IPS DF 4.7 (cell line): ENCODE measurements around the gene MZF1.

Source experiments
- DNase-seq: peaks from one replicate; pipeline ENCODE4 v3.0.0-alpha.2; 2013; ENCODE audit warnings: low spot score; ENCODE audit errors: extremely low read depth

MZF1 gene

GRCh38 chr19:58570770-58571574 is 2.2 kb downstream of the MZF1 start:
- no peak for DNase-seq

- no peak for DNase-seq
Observed at GRCh38 chr19:58569943-58570670, 3.0 kb downstream of the MZF1 start.

GRCh38 chr19:58569191-58569942 is 3.8 kb downstream of the MZF1 start:
- DNase-seq: no peak

- DNase-seq: no peak
Observed at GRCh38 chr19:58568453-58569130, 4.5 kb downstream of the MZF1 start.

DNA sequence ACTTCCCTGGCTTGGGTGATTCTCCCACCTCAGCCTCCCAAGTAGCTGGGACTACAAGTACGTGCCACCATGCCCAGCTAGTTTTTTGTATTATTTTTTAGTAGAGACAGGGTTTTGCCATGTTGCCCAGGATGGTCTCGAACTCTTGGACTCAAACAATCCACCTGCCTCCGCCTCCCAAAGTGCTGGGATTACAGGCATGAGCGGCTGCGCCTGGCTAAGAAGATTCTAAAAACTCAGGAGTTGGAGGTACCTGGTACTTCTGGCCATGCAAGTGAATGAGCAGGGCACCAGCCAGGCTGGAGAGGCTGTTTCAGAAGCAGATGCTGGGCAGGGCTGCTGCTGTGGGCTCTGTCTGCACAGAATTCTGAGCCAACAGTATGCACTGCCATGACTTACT is 6.1 kb downstream of the MZF1 start:
- DNase-seq: no peak

DNA sequence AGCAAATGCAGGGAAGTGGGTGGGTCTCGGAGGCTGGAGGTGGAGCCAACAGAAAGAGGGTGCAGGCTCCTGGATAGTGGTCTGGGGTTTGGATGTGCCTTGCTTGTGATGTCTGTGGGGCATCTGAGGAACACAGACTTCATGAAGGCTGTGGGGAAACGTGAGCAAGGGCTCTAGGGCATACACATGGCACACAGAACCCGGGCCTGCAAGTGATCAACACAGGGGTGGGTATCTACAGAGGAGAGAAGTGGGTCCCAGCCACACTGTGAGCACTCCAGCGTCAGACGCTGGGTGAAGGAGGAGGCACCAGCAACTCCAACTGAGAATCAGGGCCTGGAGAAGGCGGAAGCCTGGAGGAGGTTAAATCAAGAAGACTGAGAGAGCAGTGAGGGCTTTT is 9.3 kb downstream of the MZF1 start:
- DNase-seq: no peak

- DNase-seq: no peak
Observed at GRCh38 chr19:58563034-58563573, 10.0 kb downstream of the MZF1 start.

- no peak for DNase-seq
Observed at GRCh38 chr19:58562122-58563033, 10.8 kb downstream of the MZF1 start.

DNA sequence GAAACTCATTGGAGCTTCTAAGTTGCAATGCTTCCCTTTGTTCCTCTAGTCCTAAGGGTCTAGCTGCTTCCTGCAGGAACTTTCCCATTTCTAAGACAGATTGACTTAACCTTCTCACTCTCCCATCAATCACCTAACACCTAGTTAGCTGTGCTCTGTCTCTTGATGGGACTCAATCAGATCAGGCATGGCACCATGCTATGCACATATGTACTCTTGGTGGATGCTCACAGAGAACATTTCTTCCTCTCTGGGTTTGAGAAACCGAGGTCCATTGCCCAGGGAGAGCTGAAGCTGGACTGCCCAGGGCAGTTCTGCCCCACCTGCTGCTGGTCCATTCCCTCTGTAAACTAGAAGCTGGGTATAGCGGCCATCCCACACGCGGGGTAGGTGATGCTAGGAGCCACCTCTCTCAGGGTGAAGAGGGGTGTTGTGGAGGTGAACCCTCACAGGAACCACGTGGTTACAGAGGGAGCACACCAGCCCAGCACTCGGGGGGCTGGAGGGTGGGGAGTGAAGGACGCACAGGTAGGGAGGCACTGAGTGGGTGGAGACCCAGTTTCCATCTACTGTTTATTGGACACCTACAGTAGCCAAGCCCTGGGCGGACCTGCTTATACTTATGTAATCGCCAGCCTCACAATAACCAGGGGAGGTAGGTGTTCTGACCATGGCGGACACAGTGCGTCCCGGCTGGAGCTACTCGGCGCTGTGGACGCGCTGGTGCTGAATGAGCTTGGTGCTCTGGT is 11.6 kb downstream of the MZF1 start:
- DNase-seq: no peak

DNA sequence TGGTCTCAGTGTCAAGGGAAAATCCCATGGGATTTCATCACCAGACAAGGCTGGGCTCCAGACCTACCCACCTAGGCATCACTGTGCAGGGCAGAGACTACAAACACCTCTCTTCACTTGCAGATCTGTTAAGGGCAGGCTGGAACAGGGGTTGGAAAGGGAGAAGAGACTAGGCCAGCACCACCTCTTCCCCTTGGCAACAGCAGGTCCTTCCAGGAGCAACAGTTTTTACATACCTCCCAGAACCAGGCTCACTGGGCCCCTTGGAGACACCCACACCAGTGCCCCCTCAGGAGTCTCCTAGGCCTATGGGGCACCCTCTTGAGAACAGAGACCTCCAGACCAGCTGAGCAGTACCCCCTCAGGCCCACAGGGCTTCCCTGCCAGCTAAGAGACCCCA is 12.2 kb downstream of the MZF1 start:
- no peak for DNase-seq

DNA sequence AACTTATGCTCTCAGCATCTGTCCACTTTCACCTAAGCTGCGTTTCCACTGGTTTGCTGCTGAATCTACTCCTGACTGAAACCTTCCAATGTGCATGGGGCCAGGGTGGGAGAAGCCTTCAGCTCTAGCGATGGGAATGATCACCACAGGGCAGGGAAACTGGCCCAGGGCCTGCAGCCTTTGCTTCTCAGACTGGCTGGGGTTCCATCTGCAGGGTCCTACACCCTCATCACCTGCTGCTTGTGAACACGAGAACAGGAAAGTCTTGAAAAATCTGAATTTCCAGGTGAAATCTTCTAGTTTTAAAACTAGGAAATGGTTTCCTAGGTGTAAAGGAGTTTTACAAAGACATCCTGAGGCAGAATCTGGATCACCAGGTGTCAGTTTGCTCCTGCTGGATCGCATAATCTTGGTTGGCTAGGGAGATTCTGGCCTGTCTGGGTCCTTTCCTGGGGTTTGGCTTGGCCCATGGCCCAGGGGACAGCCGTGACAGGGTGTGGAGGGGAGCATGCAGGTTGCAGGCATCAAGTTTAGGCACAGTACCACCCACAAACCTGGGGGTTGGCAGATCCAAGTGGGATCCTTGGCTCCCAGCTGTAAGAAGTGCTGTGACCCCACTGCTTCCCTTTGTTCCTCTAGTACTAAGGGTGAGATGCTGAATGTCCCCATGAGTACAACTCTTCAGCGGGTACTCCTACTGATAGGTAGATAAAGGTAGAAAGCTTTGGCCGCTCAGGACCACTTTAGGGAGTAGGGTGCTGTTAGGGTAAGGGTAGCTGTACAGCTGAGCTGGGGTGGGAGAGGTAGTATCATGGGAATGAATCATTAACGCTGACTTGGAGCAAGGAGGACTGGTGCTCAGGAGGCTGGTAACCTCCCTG is 12.9 kb downstream of the MZF1 start:
- no peak for DNase-seq

GRCh38 chr19:58559275-58560006 is 13.7 kb downstream of the MZF1 start:
- DNase-seq: no peak

DNA sequence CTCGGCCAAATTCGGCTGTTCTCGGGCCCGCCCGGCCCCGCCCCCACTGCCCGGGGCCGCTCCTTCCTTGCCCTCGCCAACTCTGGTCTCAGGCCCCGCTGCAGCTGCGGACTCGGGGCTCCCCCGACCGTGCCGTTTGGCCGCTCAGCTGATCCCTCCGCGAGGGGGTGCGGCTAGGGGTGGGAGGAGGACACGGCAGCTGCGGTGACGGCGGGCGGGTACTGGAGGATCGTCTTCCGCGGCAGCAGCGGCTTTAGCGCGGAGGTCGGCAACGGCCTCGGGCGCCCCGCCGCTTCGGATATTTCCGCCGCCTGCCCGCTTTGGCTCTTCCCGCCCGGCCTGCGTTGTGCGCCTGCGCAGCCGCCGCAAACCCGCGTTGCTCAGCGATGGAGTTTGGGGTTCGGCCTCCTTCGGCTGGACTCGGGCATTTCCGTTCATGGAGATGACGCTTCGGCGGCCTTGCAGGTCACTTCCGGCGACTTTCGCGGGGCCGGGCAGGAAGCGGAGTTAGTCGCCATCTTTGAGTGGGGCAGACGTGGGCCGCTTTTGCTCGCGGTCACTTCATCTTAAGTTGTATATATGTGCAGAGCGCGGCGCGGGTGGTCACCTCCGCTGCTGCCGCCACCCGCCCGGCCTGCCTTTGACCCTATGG is 14.4 kb downstream of the MZF1 start:
- DNase-seq: no peak

- no peak for DNase-seq
Observed at GRCh38 chr19:58558066-58558622, 15.0 kb downstream of the MZF1 start, which contains the start of gene UBE2M. UBE2M (minus strand) TSS chr19:58558611; CDS start chr19:58558381, 230 bp downstream.

GRCh38 chr19:58557221-58558065 is 15.7 kb downstream of the MZF1 start:
- DNase-seq: no peak
